B cell (primary cell): ENCODE measurements around the gene DCAF15. TPM values are rescaled to one million over a fixed set of nuclear protein-coding genes. Genes with fewer than 3 reads are reported as not detected.

Experiments
- ATAC-seq: fragments of 200-7000 bp; cut with Tn5 transposase; one replicate; pipeline ENCODE4 v1.10.0; 2021; ENCODE audit warnings: low read depth, mild to moderate bottlenecking, moderate number of reproducible peaks, moderate library complexity
- CTCF ChIA-PET: fragments of 350-600 bp; sonication (Branson Sonifier 250); formaldehyde crosslinking; loops from one replicate; lab custom pipeline; 2021; ENCODE audit warnings: antibody characterized with exemption, inconsistent platforms; lab: Charles Lee
- POLR2A ChIA-PET: fragments of 350-600 bp; sonication (Branson Sonifier 250); formaldehyde crosslinking; loops from one replicate; lab custom pipeline; 2021; ENCODE audit warnings: antibody characterized with exemption; lab: Charles Lee
- DNase-seq: peaks from one replicate; pipeline ENCODE4 v3.0.0; 2013
- H2AFZ ChIP-seq: 2 replicates; pipeline ENCODE4 v1.6.1; 2012; ENCODE audit warnings: mild to moderate bottlenecking, low read depth, low read length; ENCODE audit not compliant: insufficient read depth, poor library complexity, severe bottlenecking
- H3K27ac ChIP-seq, 2 donors: 1 replicate in 1 of 2; 2 replicates in 1 of 2; pipeline ENCODE4 v1.5.1; 2012 to 2013; ENCODE audit warnings: low read length in 2 of 2, mild to moderate bottlenecking in 2 of 2, moderate library complexity in 1 of 2
- H3K27me3 ChIP-seq, 4 experiments: fragments of 200-600 bp in 1 of 4; sonication (generic) in 1 of 4; replicated peaks in 1 of 4; 1 replicate in 2 of 4; 2 replicates in 2 of 4; pipeline versions ENCODE4 v1.6.1 to v1.7.0; 2013 to 2016; ENCODE audit warnings: low read length in 3 of 4, mild to moderate bottlenecking in 2 of 4, mixed read lengths in 1 of 4, moderate library complexity in 1 of 4; ENCODE audit not compliant: insufficient read depth in 4 of 4, control insufficient read depth in 3 of 4; ENCODE audit errors: control extremely low read depth in 1 of 4
- H3K36me3 ChIP-seq, 2 experiments: replicated peaks in 1 of 2; 1 replicate in 1 of 2; 2 replicates in 1 of 2; pipeline versions ENCODE4 v1.6.1 to v1.7.1; 2013; ENCODE audit warnings: low read length in 1 of 2; ENCODE audit not compliant: insufficient read depth in 2 of 2, control insufficient read depth in 1 of 2; ENCODE audit errors: control extremely low read depth in 1 of 2, extremely low read depth in 1 of 2
- H3K4me1 ChIP-seq, 2 donors: fragments of 200-600 bp in 1 of 2; sonication (generic) in 1 of 2; 1 replicate in 1 of 2; 2 replicates in 1 of 2; pipeline versions ENCODE4 v1.5.1 to v1.6.1; 2013 to 2017; ENCODE audit warnings: low read length in 2 of 2; ENCODE audit not compliant: control insufficient read depth in 2 of 2, insufficient read depth in 2 of 2
- H3K4me2 ChIP-seq: replicated peaks from 2 replicates; pipeline ENCODE3; 2012; ENCODE audit warnings: mild to moderate bottlenecking, low read depth, low read length; ENCODE audit not compliant: poor library complexity, severe bottlenecking
- H3K4me3 ChIP-seq, 5 experiments: fragments of 200-600 bp in 1 of 5; sonication (generic) in 1 of 5; 1 replicate in 3 of 5; 2 replicates in 2 of 5; pipeline versions ENCODE4 v1.5.1 to v1.7.0; 2011 to 2016; ENCODE audit warnings: low read length in 4 of 5, mild to moderate bottlenecking in 4 of 5, low read depth in 2 of 5, control low read depth in 1 of 5, moderate library complexity in 1 of 5; ENCODE audit not compliant: insufficient read depth in 1 of 5; ENCODE audit errors: control extremely low read depth in 1 of 5, extremely low read depth in 1 of 5
- H3K79me2 ChIP-seq: fragments of 200-600 bp; sonication (generic); one replicate; pipeline ENCODE4 v1.6.0; 2016; ENCODE audit warnings: low read length; ENCODE audit not compliant: control insufficient read depth, insufficient read depth
- H3K9ac ChIP-seq: fragments of 200-600 bp; sonication (generic); 2 replicates; pipeline ENCODE4 v1.6.1; 2017; ENCODE audit warnings: mild to moderate bottlenecking, low read length, moderate library complexity
- H3K9me3 ChIP-seq, 3 donors: one replicate each; pipeline versions ENCODE4 v1.6.1 to v1.7.1; 2013; ENCODE audit warnings: low read length in 2 of 3; ENCODE audit not compliant: control insufficient read depth in 2 of 3, insufficient read depth in 1 of 3; ENCODE audit errors: control extremely low read depth in 1 of 3
- H4K20me1 ChIP-seq: 2 replicates; pipeline ENCODE4 v1.6.0; 2012; ENCODE audit warnings: mild to moderate bottlenecking, low read length; ENCODE audit not compliant: insufficient read depth, control insufficient read depth, poor library complexity, severe bottlenecking
- H3K27ac Mint-ChIP-seq: one replicate; pipeline ENCODE4 v1.8.0; 2021; ENCODE audit warnings: mixed read lengths
- H3K27me3 Mint-ChIP-seq: one replicate; pipeline ENCODE4 v1.8.0; 2021; ENCODE audit warnings: mixed read lengths
- H3K4me1 Mint-ChIP-seq: one replicate; pipeline ENCODE4 v1.8.0; 2021; ENCODE audit warnings: mixed read lengths
- H3K4me3 Mint-ChIP-seq: one replicate; pipeline ENCODE4 v1.8.0; 2021; ENCODE audit warnings: mixed read lengths
- H3K9me3 Mint-ChIP-seq: one replicate; pipeline ENCODE4 v1.8.0; 2022; ENCODE audit warnings: mixed read lengths; ENCODE audit not compliant: insufficient read depth
- EZH2 ChIP-seq: IDR thresholded peaks from 2 replicates; pipeline ENCODE4 v1.6.1; 2012; ENCODE audit warnings: borderline replicate concordance, low read depth, mild to moderate bottlenecking, moderate library complexity, low read length; ENCODE audit not compliant: insufficient read depth, poor library complexity, severe bottlenecking
- WGBS: methylation state at CpG from one replicate; pipeline ENCODE4 v1.1.5; 2013; ENCODE audit warnings: missing lambda C conversion rate; ENCODE audit not compliant: insufficient coverage; 5-methylcytosine and 5-hydroxymethylcytosine counted together
- intact Hi-C: fragments of 100-400 bp; cut with micrococcal nuclease; formaldehyde crosslinking; loops from one replicate; pipeline ENCODE4 v1.10.0; 2022
- polyA plus RNA-seq: library from polyadenylated mRNA; depleted of rRNA; stranded (reverse); fragments of >200 nt; gene quantifications from 2 replicates; pipeline ENCODE4 v1.2.3, GENCODE V29; 2012
- total RNA-seq, 2 donors: library from RNA; stranded (reverse); fragments of 120-200 nt in 1 of 2; gene quantifications; 1 replicate in 1 of 2; 2 replicates in 1 of 2; pipeline versions ENCODE4 v1.2.3 to v1.2.4, GENCODE V29; 2013 to 2022
- TF ChIP-seq, protein P1 (sequence below): fragments of 200-600 bp; IDR thresholded peaks from one replicate; pipeline ENCODE4 v1.8.0; 2022; ENCODE audit warnings: antibody characterized with exemption, mild to moderate bottlenecking

DCAF15 gene
- total and polyA plus RNA-seq, 2 donors (not counting 1 experiment from before 2014, with no cell fraction given), result 116 to 157 TPM

DNA sequence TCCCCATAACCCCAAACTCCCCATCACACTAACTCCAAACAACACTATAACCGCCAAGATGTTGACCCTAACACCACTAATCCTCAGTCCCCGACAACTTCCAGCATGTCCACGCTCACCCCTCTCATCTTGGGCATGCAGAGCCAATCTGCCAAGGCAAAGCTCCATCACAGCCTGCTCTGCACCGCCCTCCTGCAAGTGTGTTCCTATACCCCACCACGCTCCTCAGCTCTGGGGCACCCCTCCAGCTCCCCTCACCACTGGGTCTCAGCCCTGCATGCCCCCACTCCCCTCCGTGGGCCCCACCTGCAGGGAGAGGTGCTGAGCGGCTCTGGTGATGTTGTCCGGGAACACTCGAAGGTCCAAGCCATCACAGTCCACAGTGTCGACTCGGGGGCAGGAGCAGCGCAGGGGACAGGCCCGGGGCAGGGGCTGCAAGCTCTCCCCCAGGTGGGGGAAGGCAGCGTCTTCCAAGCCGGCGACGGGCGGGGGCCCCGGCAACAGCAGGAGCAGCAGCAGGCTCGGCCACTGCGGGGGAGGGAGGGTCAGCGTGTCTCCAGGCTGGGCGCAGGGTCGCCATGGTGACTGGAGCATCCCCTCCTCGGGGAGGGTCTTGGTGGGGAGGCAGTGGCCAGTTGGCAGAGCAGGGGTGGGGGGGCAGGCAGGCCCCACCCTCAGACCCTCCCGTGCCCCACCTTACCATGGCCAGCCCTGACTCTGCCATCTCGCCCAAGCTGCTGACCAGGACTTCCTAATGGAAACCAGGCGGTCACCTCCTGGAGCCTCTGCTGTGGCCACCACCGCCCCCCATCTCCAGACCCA, 14.6 kb upstream of the DCAF15 start:
- Mint-ChIP-seq H3K4me1 (peaks cover 10% of the 10 kb centered on the region), H3K27me3 (peaks cover 16% of the 10 kb centered on the region), H3K9me3 (no peaks in the 10 kb centered on the region), H3K27ac (no peak overlapping the region), H3K4me3 (no peak overlapping the region)
- Histone ChIP-seq H2AFZ (no peak overlapping the region), H3K79me2 (no peaks in the 10 kb centered on the region), H3K4me1 (peaks cover 0 to 4% of the 10 kb centered on the region in 2 donors), H3K9ac (no peak overlapping the region), H3K27me3 (peaks cover 0 to 22% (median 10%) of the 10 kb centered on the region in 4 experiments), H3K36me3 (no peaks in the 10 kb centered on the region), H3K9me3 (peaks cover 0 to 6% (median 0%) of the 10 kb centered on the region in 3 donors), H3K4me3 (no peak overlapping the region), H3K27ac (no peak overlapping the region), H3K4me2 (no peak overlapping the region), H4K20me1 (no peaks in the 10 kb centered on the region)
- intact Hi-C loops, result no loop called here
- POLR2A ChIA-PET, result interaction anchor here (0.6 kb wide), 1 partner anchor 701 kb away, joined by 3 read pairs; no protein-coding TSS in a partner anchor
- no peak for TF ChIP-seq EZH2
- TF ChIP-seq, protein P1, sequence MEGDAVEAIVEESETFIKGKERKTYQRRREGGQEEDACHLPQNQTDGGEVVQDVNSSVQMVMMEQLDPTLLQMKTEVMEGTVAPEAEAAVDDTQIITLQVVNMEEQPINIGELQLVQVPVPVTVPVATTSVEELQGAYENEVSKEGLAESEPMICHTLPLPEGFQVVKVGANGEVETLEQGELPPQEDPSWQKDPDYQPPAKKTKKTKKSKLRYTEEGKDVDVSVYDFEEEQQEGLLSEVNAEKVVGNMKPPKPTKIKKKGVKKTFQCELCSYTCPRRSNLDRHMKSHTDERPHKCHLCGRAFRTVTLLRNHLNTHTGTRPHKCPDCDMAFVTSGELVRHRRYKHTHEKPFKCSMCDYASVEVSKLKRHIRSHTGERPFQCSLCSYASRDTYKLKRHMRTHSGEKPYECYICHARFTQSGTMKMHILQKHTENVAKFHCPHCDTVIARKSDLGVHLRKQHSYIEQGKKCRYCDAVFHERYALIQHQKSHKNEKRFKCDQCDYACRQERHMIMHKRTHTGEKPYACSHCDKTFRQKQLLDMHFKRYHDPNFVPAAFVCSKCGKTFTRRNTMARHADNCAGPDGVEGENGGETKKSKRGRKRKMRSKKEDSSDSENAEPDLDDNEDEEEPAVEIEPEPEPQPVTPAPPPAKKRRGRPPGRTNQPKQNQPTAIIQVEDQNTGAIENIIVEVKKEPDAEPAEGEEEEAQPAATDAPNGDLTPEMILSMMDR, result no peak
- 32% methylated on average over 27 of the region's 29 CpGs for WGBS
- CTCF ChIA-PET, result no interaction called here
- ATAC-seq (no peak), DNase-seq (no peak)
